ENCODE results near the gene MROH7. TPM values are rescaled to one million over a fixed set of nuclear protein-coding genes. Genes with fewer than 3 reads are reported as not detected.

Gene MROH7
- total RNA-seq, 3 donors from 2014 or later, result 8.9 to 39.0 (median 16.6) TPM

- peak in 1 of 3 donors; percentile 14 for DNase-seq
- intact Hi-C loops (cut with DNase I, micrococcal nuclease), result no loop called here
- ATAC-seq, result no peak
- Histone ChIP-seq H3K4me1 (ENCODE audit: low read depth) (no peaks in the 10 kb centered on the region), H3K36me3 (ENCODE audit: low read depth) (no peaks in the 10 kb centered on the region), H3K4me3 (no peak overlapping the region), H3K9me3 (no peaks in the 10 kb centered on the region)
- no peak for TF ChIP-seq CTCF (IDR thresholded peaks at IDR 0.05)
These were observed 30.7 kb upstream of the MROH7 start for GRCh38 chr1:54610601-54611580.

GRCh38 chr1:54611621-54612020 lies 30.0 kb upstream of the MROH7 start:
- ATAC-seq, result no peak
- TF ChIP-seq CTCF (IDR thresholded peaks at IDR 0.05), result no peak
- peak in 1 of 3 donors; percentile 15 for DNase-seq
- H3K4me3 ChIP-seq, result no peak overlapping the region
- H3K4me1 ChIP-seq (ENCODE audit: low read depth), result no peaks in the 10 kb centered on the region
- H3K9me3 ChIP-seq, result no peaks in the 10 kb centered on the region
- intact Hi-C loops (cut with DNase I, micrococcal nuclease), result no loop called here
- no peaks in the 10 kb centered on the region for H3K36me3 ChIP-seq (ENCODE audit: low read depth)

GRCh38 chr1:54614024-54614423 lies 27.6 kb upstream of the MROH7 start:
- H3K4me1 ChIP-seq (ENCODE audit: low read depth), result no peaks in the 10 kb centered on the region
- peak in 1 of 3 donors; percentile 3 for DNase-seq
- ATAC-seq, result no peak
- no peaks in the 10 kb centered on the region for H3K36me3 ChIP-seq (ENCODE audit: low read depth)
- no peak overlapping the region for H3K4me3 ChIP-seq
- TF ChIP-seq CTCF (IDR thresholded peaks at IDR 0.05), result no peak
- intact Hi-C loops (cut with DNase I, micrococcal nuclease), result no loop called here
- H3K9me3 ChIP-seq, result no peaks in the 10 kb centered on the region

GRCh38 chr1:54614563-54614962 lies 27.0 kb upstream of the MROH7 start:
- peak; percentile 15 for ATAC-seq
- intact Hi-C loops (cut with DNase I, micrococcal nuclease), result no loop called here
- Histone ChIP-seq H3K36me3 (ENCODE audit: low read depth) (no peaks in the 10 kb centered on the region), H3K4me3 (no peak overlapping the region), H3K4me1 (ENCODE audit: low read depth) (no peaks in the 10 kb centered on the region), H3K9me3 (no peaks in the 10 kb centered on the region)
- no peak for TF ChIP-seq CTCF (IDR thresholded peaks at IDR 0.05)
- peak in 1 of 3 donors; percentile 23 for DNase-seq

- TF ChIP-seq CTCF (IDR thresholded peaks at IDR 0.05), result no peak
- intact Hi-C loops (cut with DNase I, micrococcal nuclease), result no loop called here
- ATAC-seq, result no peak
- Histone ChIP-seq H3K9me3 (no peaks in the 10 kb centered on the region), H3K4me3 (no peak overlapping the region), H3K36me3 (ENCODE audit: low read depth) (no peaks in the 10 kb centered on the region), H3K4me1 (ENCODE audit: low read depth) (no peaks in the 10 kb centered on the region)
- DNase-seq, result peak in 1 of 3 donors; percentile 10
These were observed 25.9 kb upstream of the MROH7 start for GRCh38 chr1:54615531-54616279.

Measured in mucosa of descending colon (tissue), 3 donors.